HG02678 (cell line): ENCODE data around the gene PRKAB2.
"Not testable (repeated sequence)": the region's sequence is repeated elsewhere in the genome, so short reads cannot be mapped to it uniquely, and the experiment has no call there.

Experiments used
- ATAC-seq: cut with Tn5 transposase; IDR thresholded peaks from one replicate; pipeline ENCODE4 v1.9.1; 2021; ENCODE audit warnings: mild to moderate bottlenecking, moderate library complexity; ENCODE audit not compliant: unreplicated experiment

The PRKAB2 gene

DNA sequence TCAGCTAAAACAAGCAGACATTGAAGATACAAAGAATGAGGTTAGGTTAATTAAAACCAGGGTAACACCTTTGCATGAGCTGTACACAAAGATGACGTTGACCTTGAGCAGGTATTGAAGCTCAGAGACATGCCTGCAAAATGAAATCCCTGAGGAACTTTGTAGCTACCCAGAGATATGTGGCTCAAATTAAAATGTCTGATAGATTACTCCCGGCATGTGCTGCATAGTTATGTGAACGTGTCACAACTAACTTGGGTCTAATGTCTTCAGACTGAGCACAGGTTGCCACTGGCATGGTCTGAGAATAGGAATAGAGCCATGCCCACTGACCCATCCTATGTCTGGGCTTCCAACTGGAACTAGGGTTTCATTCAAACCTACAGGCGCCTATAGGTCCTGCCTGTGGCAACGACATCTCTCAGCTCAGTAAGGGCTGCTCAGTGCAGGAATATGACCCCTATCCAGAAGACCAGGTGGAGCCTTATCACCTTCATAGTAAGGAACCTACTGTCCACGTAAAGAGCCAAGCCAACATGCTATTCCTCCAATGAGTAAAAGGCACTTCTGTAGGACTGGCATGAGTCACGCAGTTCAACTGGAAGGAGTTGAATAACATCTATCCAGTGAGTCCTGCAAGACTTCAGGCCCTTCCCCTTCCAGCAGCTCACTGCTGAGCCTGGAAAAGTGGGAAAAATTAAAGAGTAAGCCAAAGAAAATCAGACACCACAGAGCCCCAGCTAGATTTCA lies 60.7 kb downstream of the PRKAB2 start:
- ATAC-seq: no peak

DNA sequence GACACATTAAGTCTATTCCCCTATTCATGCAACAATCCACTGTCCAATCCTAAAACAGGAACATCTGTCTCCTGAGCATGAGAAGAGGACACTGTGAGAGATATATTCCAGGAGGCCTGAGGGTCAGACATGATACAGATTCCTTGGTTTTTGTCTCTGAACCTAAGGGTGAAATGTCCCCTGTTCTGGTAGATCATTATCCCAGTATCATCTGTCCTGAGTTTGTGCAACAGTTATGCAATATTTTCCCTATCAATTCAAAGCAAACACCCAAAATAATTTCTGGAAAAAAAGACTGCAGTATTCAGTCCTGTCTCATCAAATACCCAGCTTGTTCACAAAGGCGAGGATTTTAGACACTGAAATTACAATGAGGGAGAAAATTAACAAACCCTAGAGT lies 61.4 kb downstream of the PRKAB2 start:
- no peak for ATAC-seq

DNA sequence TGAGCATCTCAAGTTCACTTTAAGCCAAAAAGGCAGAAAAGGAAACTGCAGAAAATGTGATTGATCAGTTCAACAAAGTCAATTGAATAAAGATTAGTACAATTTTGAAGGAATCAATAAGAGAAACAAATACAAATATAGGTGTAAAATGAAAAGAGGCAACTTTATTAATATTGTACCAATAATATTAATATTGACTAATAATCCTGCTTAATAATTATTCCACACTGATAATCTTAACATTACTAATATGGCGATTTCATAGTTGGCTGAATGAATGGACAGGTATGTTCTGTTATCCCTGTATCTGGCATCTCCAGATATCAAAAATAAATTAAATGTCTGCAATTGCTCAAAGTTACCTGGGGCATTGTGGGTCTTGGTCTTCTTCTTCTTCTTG lies 61.8 kb downstream of the PRKAB2 start:
- ATAC-seq: no peak

DNA sequence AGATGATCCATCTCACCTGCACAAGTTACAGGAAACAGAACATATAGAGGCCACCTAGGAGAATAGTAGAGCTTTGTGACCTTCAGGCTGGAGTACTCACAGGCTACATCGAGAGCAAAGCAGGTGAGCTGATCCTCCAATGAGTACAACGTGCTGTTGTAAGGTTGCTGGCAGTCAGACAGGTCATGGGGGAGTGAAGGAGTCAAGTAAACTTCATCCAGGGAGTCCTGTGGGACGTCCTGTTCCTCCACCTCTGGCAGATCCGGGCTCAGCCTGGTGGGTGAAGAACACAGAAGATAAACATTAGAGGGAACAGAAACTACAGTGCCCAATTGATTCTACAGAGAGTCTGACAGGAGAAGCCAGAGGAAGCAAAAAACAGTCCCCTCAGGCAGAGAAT lies 62.5 kb downstream of the PRKAB2 start:
- ATAC-seq: no peak

DNA sequence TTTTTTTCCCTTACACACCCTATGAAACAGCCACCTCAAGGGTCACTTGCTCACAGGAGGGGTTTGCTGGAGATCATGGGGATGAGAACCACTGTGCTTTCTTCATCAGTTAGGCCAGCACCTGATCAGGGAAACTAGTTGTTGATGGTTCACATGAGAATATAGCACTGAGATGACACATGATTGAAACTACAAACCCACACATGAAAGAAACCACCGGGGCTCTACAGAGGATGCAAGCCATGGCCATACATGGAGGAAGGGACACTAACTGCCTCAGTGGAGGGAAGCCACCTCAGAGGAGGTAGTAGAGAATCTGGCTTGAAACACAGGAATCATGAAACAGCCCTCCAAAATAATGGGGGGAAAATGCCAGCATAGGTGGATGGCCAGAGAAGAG lies 63.2 kb downstream of the PRKAB2 start:
- ATAC-seq: peak; percentile 75

DNA sequence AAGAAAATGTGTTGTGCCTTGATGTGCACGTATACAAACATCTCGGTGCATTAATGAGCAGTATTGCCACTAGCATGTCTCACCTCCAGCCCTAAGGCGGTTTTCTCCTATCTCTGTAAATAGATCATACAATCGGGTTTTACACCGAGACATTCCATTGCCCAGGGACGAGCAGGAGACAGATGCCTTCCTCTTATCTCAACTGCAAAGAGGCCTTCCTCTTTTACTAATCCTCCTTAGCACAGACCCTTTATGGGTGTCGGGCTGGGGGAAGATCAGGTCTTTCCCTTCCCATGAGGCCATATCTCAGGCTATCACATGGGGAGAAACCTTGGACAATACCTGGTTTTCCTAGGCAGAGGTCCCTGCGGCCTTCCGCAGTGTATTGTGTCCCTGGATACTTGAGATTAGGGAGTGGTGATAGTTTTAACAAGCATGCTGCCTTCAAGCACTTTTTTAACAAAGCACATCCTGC lies 65.8 kb downstream of the PRKAB2 start:
- not testable (repeated sequence) for ATAC-seq

DNA sequence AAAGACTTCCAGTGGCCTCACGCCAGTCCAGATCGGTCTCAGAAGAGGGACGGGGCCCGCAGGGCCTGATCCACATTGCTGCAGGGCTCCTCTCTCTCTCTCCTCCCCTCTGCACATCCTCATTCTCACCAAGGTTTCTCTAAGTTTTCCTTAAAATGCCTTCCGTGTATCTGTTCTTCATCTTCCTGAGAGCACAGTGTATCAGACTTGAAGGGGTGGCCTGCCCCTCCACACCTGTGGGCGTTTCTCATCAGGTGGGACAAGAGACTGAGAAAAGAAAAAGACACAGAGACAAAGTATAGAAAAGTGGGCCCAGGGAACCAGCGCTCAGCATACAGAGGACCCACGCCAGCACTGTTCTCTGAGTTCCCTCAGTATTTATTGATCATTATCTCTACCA lies 66.4 kb downstream of the PRKAB2 start:
- no peak for ATAC-seq
